Neural cell (in vitro differentiated cells): ENCODE measurements around the gene SACS. TPM values are rescaled to one million over a fixed set of nuclear protein-coding genes. Genes with fewer than 3 reads are reported as not detected.

Experiments
- H2AFZ ChIP-seq: fragments of 200-600, 300-800 bp; sonication (generic), shearing (Covaris generic); 2 replicates; pipeline ENCODE4 v1.6.0; 2014; ENCODE audit warnings: low read depth, mild to moderate bottlenecking, antibody characterized with exemption, low read length, moderate library complexity
- H3F3A ChIP-seq: fragments of 200-600 bp; shearing (Covaris generic); 2 replicates; pipeline ENCODE4 v1.6.1; 2016; ENCODE audit warnings: mild to moderate bottlenecking, moderate library complexity, mixed read lengths, antibody characterized with exemption, low read length; ENCODE audit not compliant: insufficient read depth, poor library complexity, severe bottlenecking
- H3K27ac ChIP-seq: fragments of 200-600, 300-800 bp; sonication (generic), shearing (Covaris generic); 2 replicates; pipeline ENCODE4 v1.5.1; 2014; ENCODE audit warnings: mild to moderate bottlenecking, low read length, moderate library complexity
- H3K27me3 ChIP-seq: fragments of 300-800, 200-600 bp; sonication (generic), shearing (Covaris generic); 2 replicates; pipeline ENCODE4 v1.6.0; 2014; ENCODE audit warnings: mild to moderate bottlenecking, low read depth, low read length, moderate library complexity; ENCODE audit not compliant: insufficient read depth
- H3K36me3 ChIP-seq: fragments of 300-800, 200-600 bp; sonication (generic), shearing (Covaris generic); 2 replicates; pipeline ENCODE4 v1.5.1; 2014; ENCODE audit warnings: mild to moderate bottlenecking, antibody characterized with exemption, low read length, moderate library complexity; ENCODE audit not compliant: insufficient read depth
- H3K4me2 ChIP-seq: fragments of 300-800, 200-600 bp; sonication (generic), shearing (Covaris generic); 2 replicates; pipeline ENCODE4 v1.6.0; 2014; ENCODE audit warnings: mild to moderate bottlenecking, low read length
- H3K4me3 ChIP-seq: fragments of 300-800, 200-600 bp; sonication (generic), shearing (Covaris generic); 2 replicates; pipeline ENCODE4 v1.5.1; 2014; ENCODE audit warnings: mild to moderate bottlenecking, low read length, moderate library complexity
- H3K79me2 ChIP-seq: fragments of 200-600 bp; shearing (Covaris generic); replicated peaks from 2 replicates; pipeline ENCODE4 v1.6.0; 2014; ENCODE audit warnings: mild to moderate bottlenecking, low read length, moderate library complexity; ENCODE audit not compliant: insufficient read depth
- H3K9ac ChIP-seq: fragments of 300-800, 200-600 bp; sonication (generic), shearing (Covaris generic); 2 replicates; pipeline ENCODE4 v1.6.1; 2016; ENCODE audit warnings: mild to moderate bottlenecking, low read length, mixed read lengths
- H3K9me2 ChIP-seq: fragments of 200-600 bp; shearing (Covaris generic); 2 replicates; pipeline ENCODE4 v1.6.1; 2016; ENCODE audit warnings: mild to moderate bottlenecking, low read length, mixed read lengths; ENCODE audit not compliant: insufficient read depth
- H3K9me3 ChIP-seq: fragments of 200-600, 300-800 bp; sonication (generic), shearing (Covaris generic); 2 replicates; pipeline ENCODE4 v1.6.1; 2016; ENCODE audit warnings: mild to moderate bottlenecking, mixed run types, low read length, moderate library complexity, mixed read lengths
- H4K20me1 ChIP-seq: fragments of 200-600 bp; shearing (Covaris generic); 2 replicates; pipeline ENCODE4 v1.6.1; 2016; ENCODE audit warnings: mild to moderate bottlenecking, mixed run types; ENCODE audit not compliant: insufficient read depth
- CTCF ChIP-seq: fragments of 450-650 bp; IDR thresholded peaks from 2 replicates; pipeline ENCODE4 v1.5.1; 2014; ENCODE audit warnings: antibody characterized with exemption, mild to moderate bottlenecking, moderate library complexity; ENCODE audit not compliant: poor library complexity, severe bottlenecking
- EP300 ChIP-seq: fragments of 450-650 bp; conservative IDR thresholded peaks from 2 replicates; pipeline ENCODE4 v1.6.1; 2014; ENCODE audit warnings: antibody characterized with exemption, mild to moderate bottlenecking, moderate library complexity; ENCODE audit not compliant: poor library complexity, severe bottlenecking
- EZH2 ChIP-seq: fragments of 200-600, 300-800 bp; shearing (Covaris generic), sonication (generic); IDR thresholded peaks from 2 replicates; pipeline ENCODE4 v1.6.1; 2014; ENCODE audit warnings: antibody characterized with exemption, low read length, borderline replicate concordance, mild to moderate bottlenecking; ENCODE audit not compliant: insufficient read depth, poor library complexity, severe bottlenecking
- MXI1 ChIP-seq: fragments of 450-650 bp; conservative IDR thresholded peaks from 2 replicates; pipeline ENCODE4 v1.6.1; 2014; ENCODE audit warnings: antibody characterized with exemption, mild to moderate bottlenecking; ENCODE audit not compliant: poor library complexity, severe bottlenecking
- POLR2AphosphoS5 ChIP-seq: IDR thresholded peaks from 2 replicates; pipeline ENCODE4 v1.6.1; 2012
- RAD21 ChIP-seq: fragments of 450-650 bp; conservative IDR thresholded peaks from 2 replicates; pipeline ENCODE4 v1.6.1; 2014; ENCODE audit warnings: antibody characterized with exemption, mild to moderate bottlenecking, moderate library complexity
- REST ChIP-seq: IDR thresholded peaks from 2 replicates; pipeline ENCODE4 v1.6.1; 2012; ENCODE audit warnings: borderline replicate concordance
- SMC3 ChIP-seq: fragments of 450-650 bp; conservative IDR thresholded peaks from 2 replicates; pipeline ENCODE4 v1.6.1; 2014; ENCODE audit warnings: antibody characterized with exemption, mild to moderate bottlenecking, moderate library complexity; ENCODE audit not compliant: poor library complexity
- TAF1 ChIP-seq: IDR thresholded peaks from 2 replicates; pipeline ENCODE4 v1.6.1; 2012; ENCODE audit warnings: low read depth
- polyA plus RNA-seq: library from polyadenylated mRNA; depleted of rRNA; stranded (reverse); fragments of >200 nt; gene quantifications from 2 replicates; pipeline ENCODE4 v1.2.3, GENCODE V29; 2014

Gene SACS
- polyA plus RNA-seq, 1 donor from 2014 or later = 24.1 TPM

- H3K27me3 ChIP-seq = no peaks in the 10 kb centered on the region
- H3K9me3 ChIP-seq = no peaks in the 10 kb centered on the region
- H3K36me3 ChIP-seq = peaks cover 5% of the 10 kb centered on the region
- H4K20me1 ChIP-seq = no peaks in the 10 kb centered on the region
- H2AFZ ChIP-seq = no peak overlapping the region
- H3K27ac ChIP-seq = no peak overlapping the region
- no peak overlapping the region for H3K4me3 ChIP-seq
- no peak for TF ChIP-seq MXI1
- no peak for TF ChIP-seq SMC3
- no peak for TF ChIP-seq CTCF
- no peak for TF ChIP-seq TAF1
- TF ChIP-seq REST = no peak
- no peak for TF ChIP-seq POLR2AphosphoS5
- no peak for TF ChIP-seq RAD21
- no peak for TF ChIP-seq EZH2
- TF ChIP-seq EP300 = no peak
- H3K79me2 ChIP-seq = no peaks in the 10 kb centered on the region
- no peaks in the 10 kb centered on the region for H3K9me2 ChIP-seq
- H3K4me2 ChIP-seq = no peak overlapping the region
- H3K9ac ChIP-seq = no peak overlapping the region
- no peaks in the 10 kb centered on the region for H3F3A ChIP-seq
These were observed 85.0 kb downstream of the SACS start for GRCh38 chr13:23348262-23349127.

GRCh38 chr13:23347601-23348000 lies 85.9 kb downstream of the SACS start:
- Histone ChIP-seq H3K9me2 (no peaks in the 10 kb centered on the region), H3F3A (no peaks in the 10 kb centered on the region), H3K4me2 (no peak overlapping the region), H3K27ac (no peak overlapping the region), H4K20me1 (no peaks in the 10 kb centered on the region), H3K79me2 (no peaks in the 10 kb centered on the region), H2AFZ (no peak overlapping the region), H3K4me3 (no peak overlapping the region), H3K9me3 (no peaks in the 10 kb centered on the region), H3K27me3 (no peaks in the 10 kb centered on the region), H3K36me3 (peaks cover 5% of the 10 kb centered on the region), H3K9ac (no peak overlapping the region)
- TF ChIP-seq CTCF = no peak
- no peak for TF ChIP-seq MXI1
- TF ChIP-seq RAD21 = no peak
- TF ChIP-seq EP300 = no peak
- TF ChIP-seq POLR2AphosphoS5 = no peak
- TF ChIP-seq REST = no peak
- no peak for TF ChIP-seq TAF1
- no peak for TF ChIP-seq EZH2
- TF ChIP-seq SMC3 = no peak
